Ramos (cell line): Measurements from ENCODE around the gene MAP3K19.
"Not testable (repeated sequence)": the region's sequence is repeated elsewhere in the genome, so short reads cannot be mapped to it uniquely, and the experiment has no call there.

ENCODE experiments used
- in situ Hi-C: fragments of 300-500 bp; cut with MboI; formaldehyde crosslinking; loops from one replicate; pipeline ENCODE4 v1.14.3; 2022; ENCODE audit warnings: low sequenced_read_pairs; ENCODE audit not compliant: unreplicated experiment

The MAP3K19 gene

GRCh38 chr2:135004005-135004746 lies 43.1 kb downstream of the MAP3K19 start:
- in situ Hi-C loops: loop anchor here (10.0 kb wide), 1 partner anchor 711 kb away; no protein-coding TSS in a partner anchor

- in situ Hi-C loops: loop anchor here (10.0 kb wide), 1 partner anchor 712 kb away; no protein-coding TSS in a partner anchor
These were observed 44.4 kb downstream of the MAP3K19 start for GRCh38 chr2:135002836-135003235.

- in situ Hi-C loops: no loop called here
These were observed 47.7 kb downstream of the MAP3K19 start for GRCh38 chr2:134999521-134999920.

GRCh38 chr2:134988994-134989605 lies 58.1 kb downstream of the MAP3K19 start:
- in situ Hi-C loops: no loop called here

- in situ Hi-C loops: no loop called here
These were observed 62.2 kb downstream of the MAP3K19 start for GRCh38 chr2:134985061-134985460.

GRCh38 chr2:134982603-134983002 lies 64.6 kb downstream of the MAP3K19 start:
- in situ Hi-C loops: no loop called here

- in situ Hi-C loops: no loop called here
These were observed 66.6 kb downstream of the MAP3K19 start for GRCh38 chr2:134980639-134981038.

- in situ Hi-C loops: no loop called here
These were observed 68.0 kb downstream of the MAP3K19 start for GRCh38 chr2:134979221-134979620.

GRCh38 chr2:134977104-134977503 lies 70.1 kb downstream of the MAP3K19 start:
- in situ Hi-C loops: not testable (repeated sequence)

- in situ Hi-C loops: no loop called here
These were observed 71.1 kb downstream of the MAP3K19 start for GRCh38 chr2:134976074-134976702.

GRCh38 chr2:134975281-134976009 lies 71.8 kb downstream of the MAP3K19 start:
- in situ Hi-C loops: no loop called here

- in situ Hi-C loops: no loop called here
These were observed 73.8 kb downstream of the MAP3K19 start for GRCh38 chr2:134973241-134974138.

GRCh38 chr2:134967166-134967565 lies 80.1 kb downstream of the MAP3K19 start:
- in situ Hi-C loops: not testable (repeated sequence)

GRCh38 chr2:134957477-134957876 lies 89.8 kb downstream of the MAP3K19 start:
- in situ Hi-C loops: no loop called here

- in situ Hi-C loops: no loop called here
These were observed 91.5 kb downstream of the MAP3K19 start for GRCh38 chr2:134955744-134956143.

GRCh38 chr2:134954065-134954464 lies 93.2 kb downstream of the MAP3K19 start:
- in situ Hi-C loops: no loop called here

- in situ Hi-C loops: no loop called here
These were observed 94.6 kb downstream of the MAP3K19 start for GRCh38 chr2:134952608-134953007.

- in situ Hi-C loops: no loop called here
These were observed 96.4 kb downstream of the MAP3K19 start for GRCh38 chr2:134950886-134951285.

- in situ Hi-C loops: no loop called here
These were observed 97.1 kb downstream of the MAP3K19 start for GRCh38 chr2:134949981-134950708.
